ENCODE measurements around the gene STRN4. TPM values are rescaled to one million over a fixed set of nuclear protein-coding genes. Genes with fewer than 3 reads are reported as not detected.
A peak's percentile ranks its signal among the peaks of the same experiment; 100 is the strongest.

Gene STRN4
- total and polyA plus RNA-seq, 2 donors (not counting 1 experiment from before 2014, with no cell fraction given): 33.7 to 56.0 TPM

DNA sequence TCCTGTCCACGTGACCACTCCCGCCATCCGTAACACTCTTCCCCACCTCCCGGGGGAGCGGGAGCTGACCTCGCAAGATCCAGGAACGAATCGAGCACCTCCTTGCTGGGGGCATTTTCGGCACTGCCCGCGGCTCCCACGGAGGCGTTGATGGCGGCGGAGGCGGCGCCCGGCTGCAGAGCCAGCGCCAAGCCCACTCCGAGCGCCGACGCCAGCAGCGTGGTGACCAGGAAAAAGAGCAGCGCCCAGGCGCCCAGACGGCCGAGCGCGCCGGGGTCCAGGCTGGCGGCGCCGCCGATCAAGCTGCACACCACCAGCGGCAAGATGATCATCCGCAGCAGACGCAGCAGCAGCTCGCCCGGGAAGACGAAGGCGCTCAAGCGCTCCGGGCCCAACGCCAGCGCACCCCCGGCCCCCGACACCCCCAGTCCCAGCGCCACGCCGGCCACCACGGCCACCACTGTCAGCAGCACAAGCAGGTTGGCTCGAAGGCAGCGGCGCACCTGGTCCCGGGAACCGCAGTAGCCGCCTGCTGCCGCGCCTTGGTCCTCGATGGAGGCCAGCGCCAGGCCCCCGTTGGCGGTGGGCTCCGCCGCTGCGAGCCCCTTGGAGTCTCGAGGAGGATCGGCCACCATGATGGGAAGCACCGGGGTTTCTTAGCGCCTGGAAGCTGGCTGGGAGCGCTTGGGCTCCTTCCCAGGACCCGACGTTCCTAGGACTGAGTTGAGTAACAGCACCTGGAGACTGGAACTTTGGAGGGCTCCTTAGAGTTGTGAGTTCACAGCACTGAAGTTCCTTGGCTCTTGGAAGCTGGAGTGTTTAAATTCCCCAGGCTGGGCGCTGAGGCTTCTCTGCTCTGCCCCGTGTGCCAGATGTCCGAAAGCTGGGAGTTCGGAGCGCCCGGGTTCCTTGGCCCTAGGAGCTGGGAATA is 41.3 kb upstream of the STRN4 start:
- Histone ChIP-seq H3K79me2 (ENCODE audit: control insufficient read depth, insufficient read depth, low read length) (peaks cover 54% of the 10 kb centered on the region), H4K20me1 (ENCODE audit: control insufficient read depth, extremely low read depth, insufficient read depth, low read length) (no peaks in the 10 kb centered on the region), H2AFZ (ENCODE audit: low read length) (no peak overlapping the region), H3K9ac (ENCODE audit: insufficient read depth, low read length) (peak overlapping the region; percentile 89), H3K27me3 (ENCODE audit: control insufficient read depth, insufficient read depth, low read length) (no peaks in the 10 kb centered on the region), H3K4me2 (ENCODE audit: extremely low read depth, insufficient read depth, low read length) (peak overlapping the region; percentile 89), H3K4me1 (ENCODE audit: control insufficient read depth, extremely low read depth, insufficient read depth, low read length) (peaks cover 11% of the 10 kb centered on the region), H3K9me3 (ENCODE audit: control insufficient read depth, insufficient read depth, low read depth, low read length) (no peaks in the 10 kb centered on the region), H3K4me3 (replicated peaks in 1 of 4; ENCODE audit: control extremely low read depth in 1 of 4, insufficient read depth in 1 of 4, low read depth in 3 of 4, low read length in 4 of 4) (peak overlapping the region; percentile 82 to 99 (median 92)), H3K36me3 (ENCODE audit: control insufficient read depth, insufficient read depth, low read length) (peaks cover 11% of the 10 kb centered on the region), H3K27ac (ENCODE audit: insufficient read depth, low read length) (peak overlapping the region; percentile 98)
- TF ChIP-seq CTCF (conservative IDR thresholded peaks at IDR 0.05 in 1 of 2, IDR thresholded peaks at IDR 0.05 in 1 of 2; ENCODE audit: low read depth in 1 of 2, low read length in 2 of 2) (no peak), EZH2 (IDR thresholded peaks at IDR 0.05; ENCODE audit: low read length, missing control alignments) (no peak)
- DNase-seq (ENCODE audit: low read depth in 2 of 2): peak; percentile 63 to 74

DNA sequence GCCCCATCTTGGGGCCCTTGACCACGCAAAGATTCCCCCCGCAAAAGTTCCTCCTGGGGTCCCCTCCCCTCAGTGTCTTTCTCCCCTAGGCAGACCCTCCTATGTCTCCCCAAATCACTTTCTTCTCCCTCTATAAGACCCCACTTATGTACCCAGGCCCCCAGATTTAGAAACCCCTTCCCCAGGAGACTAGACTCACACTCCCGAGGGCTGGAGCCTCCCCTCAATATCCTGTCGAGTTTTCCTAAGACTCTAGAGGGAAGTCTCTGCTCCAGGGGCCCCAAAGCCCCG is 40.7 kb upstream of the STRN4 start:
- peaks cover 57% of the 10 kb centered on the region for H3K79me2 ChIP-seq (ENCODE audit: control insufficient read depth, insufficient read depth, low read length)

More for the DNA sequence above, 40.7 kb upstream of the STRN4 start:
- Histone ChIP-seq H3K9me3 (ENCODE audit: control insufficient read depth, insufficient read depth, low read depth, low read length) (no peaks in the 10 kb centered on the region), H3K4me1 (ENCODE audit: control insufficient read depth, extremely low read depth, insufficient read depth, low read length) (peaks cover 7% of the 10 kb centered on the region), H3K9ac (ENCODE audit: insufficient read depth, low read length) (peak overlapping the region; percentile 89), H2AFZ (ENCODE audit: low read length) (no peak overlapping the region), H3K27ac (ENCODE audit: insufficient read depth, low read length) (peak overlapping the region; percentile 98), H4K20me1 (ENCODE audit: control insufficient read depth, extremely low read depth, insufficient read depth, low read length) (no peaks in the 10 kb centered on the region), H3K4me2 (ENCODE audit: extremely low read depth, insufficient read depth, low read length) (peak overlapping the region; percentile 86), H3K36me3 (ENCODE audit: control insufficient read depth, insufficient read depth, low read length) (peaks cover 14% of the 10 kb centered on the region), H3K27me3 (ENCODE audit: control insufficient read depth, insufficient read depth, low read length) (no peaks in the 10 kb centered on the region), H3K4me3 (replicated peaks in 1 of 4; ENCODE audit: control extremely low read depth in 1 of 4, insufficient read depth in 1 of 4, low read depth in 3 of 4, low read length in 4 of 4) (peak overlapping the region; percentile 82 to 99 (median 92))
- no peak for DNase-seq (ENCODE audit: low read depth in 2 of 2)
- TF ChIP-seq EZH2 (IDR thresholded peaks at IDR 0.05; ENCODE audit: low read length, missing control alignments) (no peak), CTCF (conservative IDR thresholded peaks at IDR 0.05 in 1 of 2, IDR thresholded peaks at IDR 0.05 in 1 of 2; ENCODE audit: low read depth in 1 of 2, low read length in 2 of 2) (no peak)

Measured in fibroblast of lung (primary cell).